Stimulated activated CD4-positive, alpha-beta T cell treated with anti-CD3 and anti-CD28 coated beads, TNF-alpha, amount 100 ng/mL, for 4 hours (primary cell): ENCODE results near the gene VIPR2.
"Not testable (repeated sequence)": the region's sequence is repeated elsewhere in the genome, so short reads cannot be mapped to it uniquely, and the experiment has no call there.

Source experiments
- DNase-seq, 3 experiments: peaks; one replicate each; pipeline ENCODE4 v3.0.0-alpha.2; 2020; ENCODE audit warnings: low read depth in 3 of 3

The VIPR2 gene

DNA sequence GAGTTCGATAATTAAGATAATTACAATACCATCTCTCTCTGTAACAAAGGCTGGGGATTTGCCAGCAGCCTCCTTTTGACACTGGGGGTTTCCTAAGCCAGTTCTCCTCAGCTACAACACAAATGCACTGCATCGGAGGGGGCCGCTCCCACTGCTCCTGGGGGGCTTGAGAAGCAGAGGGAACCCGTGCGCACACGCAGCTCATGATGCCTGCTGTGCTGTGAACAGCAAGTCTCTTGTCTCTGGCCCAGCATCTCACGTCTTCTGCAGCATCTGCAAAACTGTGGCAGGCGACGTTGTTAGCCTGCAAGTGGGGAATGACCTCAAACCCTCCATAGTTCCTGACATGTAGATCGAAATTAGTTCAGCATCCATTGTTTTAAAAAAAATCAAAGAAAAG, 5.5 kb downstream of the VIPR2 start:
- no peak for DNase-seq

GRCh38 chr7:159138508-159138907, 6.2 kb downstream of the VIPR2 start:
- no peak for DNase-seq

DNA sequence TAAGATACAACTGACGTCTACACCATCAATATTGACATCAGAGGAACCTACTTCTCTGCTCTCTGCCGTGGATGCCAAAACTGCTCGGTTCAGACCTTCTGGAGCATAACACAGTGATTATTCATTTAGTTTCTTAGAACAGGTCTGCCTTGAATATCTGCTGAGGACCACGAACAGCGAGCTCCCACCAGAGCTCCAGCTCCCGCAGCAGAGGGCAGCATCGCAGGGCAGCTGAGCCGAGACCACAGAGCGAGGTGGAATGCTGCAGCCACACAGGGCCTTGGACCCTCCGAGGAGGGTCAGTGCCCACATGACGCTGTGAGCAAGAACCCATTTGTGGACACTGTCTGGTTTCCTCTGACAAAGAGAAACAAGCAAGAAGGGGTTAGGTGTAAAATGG, 6.8 kb downstream of the VIPR2 start:
- DNase-seq: no peak

GRCh38 chr7:159136846-159137245, 7.8 kb downstream of the VIPR2 start:
- no peak for DNase-seq

DNA sequence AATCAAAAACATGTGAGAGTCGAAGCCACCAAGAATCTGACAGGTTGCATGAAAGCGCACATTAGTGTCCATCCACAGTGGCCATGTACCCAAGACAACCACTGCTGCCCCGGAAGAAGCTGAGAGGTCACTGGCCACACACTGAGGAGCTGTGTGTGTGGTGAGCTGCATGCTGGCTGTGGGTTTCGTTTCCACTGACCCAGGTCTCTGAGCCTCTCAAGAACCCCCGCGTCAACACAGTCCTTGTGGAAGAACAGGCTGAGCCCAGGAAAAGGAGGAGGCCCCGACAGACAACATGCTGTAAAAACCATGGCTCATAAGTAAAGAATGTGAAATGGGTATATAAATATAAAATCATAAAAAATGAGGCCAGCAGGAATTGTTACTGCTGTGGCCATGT, 8.2 kb downstream of the VIPR2 start:
- DNase-seq: no peak

DNA sequence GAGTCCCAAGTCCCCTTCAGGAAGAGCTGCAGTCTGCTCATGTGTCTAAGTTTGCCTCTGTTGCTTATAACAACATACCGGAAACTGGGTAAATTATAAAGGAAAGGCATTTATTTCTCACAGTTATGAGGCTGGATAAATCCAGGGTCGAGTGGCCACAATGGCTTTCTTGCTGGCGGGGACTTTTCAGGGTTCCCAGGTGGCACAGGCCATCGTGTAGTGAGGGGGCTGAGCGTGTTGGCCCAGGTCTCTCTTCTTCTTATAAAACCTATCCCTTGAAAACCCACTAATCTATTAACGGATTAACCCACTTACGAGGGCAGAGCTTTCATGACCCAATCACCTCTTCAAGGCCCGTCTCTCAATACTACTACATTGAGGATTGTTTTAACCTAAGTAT, 8.7 kb downstream of the VIPR2 start:
- no peak for DNase-seq

GRCh38 chr7:159132670-159133443, 11.8 kb downstream of the VIPR2 start:
- not testable (repeated sequence) for DNase-seq

DNA sequence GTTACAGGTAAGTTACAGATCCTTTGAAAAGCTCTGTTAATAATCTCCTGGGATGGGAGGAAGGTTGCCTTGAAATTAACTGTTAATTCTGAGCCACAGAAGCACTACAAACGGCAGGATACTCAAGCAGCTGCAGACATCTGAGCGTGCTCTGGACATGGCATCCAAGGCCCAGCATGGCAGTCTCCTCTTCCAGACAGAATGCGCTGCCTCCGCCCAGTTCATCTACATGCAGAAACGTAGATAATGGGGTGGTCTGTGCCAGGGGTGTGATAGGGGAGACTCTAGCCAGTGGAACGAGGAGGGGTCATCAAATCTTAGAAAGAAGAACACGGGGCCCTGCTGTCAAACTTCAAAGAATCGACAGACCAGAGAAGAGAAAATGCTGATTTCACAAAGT, 13.8 kb downstream of the VIPR2 start:
- DNase-seq: no peak

- no peak for DNase-seq
These were observed 14.4 kb downstream of the VIPR2 start for GRCh38 chr7:159130199-159130775.

DNA sequence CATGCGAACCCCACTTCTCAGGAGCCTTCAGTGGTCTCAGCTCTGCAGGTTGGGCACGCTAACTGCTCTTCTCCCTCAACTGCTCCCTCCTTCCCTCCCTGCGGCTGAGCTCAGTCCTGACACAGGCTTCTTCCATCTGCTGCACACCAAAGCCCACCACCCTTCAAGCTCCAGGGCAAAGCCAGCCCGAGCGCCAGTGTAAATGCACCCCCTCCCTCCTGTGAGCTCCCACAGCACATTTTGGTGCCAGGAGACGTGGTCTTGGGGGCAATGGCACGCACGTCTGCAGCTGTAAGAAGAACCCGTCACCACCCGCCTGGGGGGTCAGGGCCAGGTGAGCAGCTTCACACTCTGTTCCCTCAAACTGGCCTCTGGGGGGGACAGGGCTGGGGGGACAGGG, 15.9 kb downstream of the VIPR2 start:
- DNase-seq: no peak

DNA sequence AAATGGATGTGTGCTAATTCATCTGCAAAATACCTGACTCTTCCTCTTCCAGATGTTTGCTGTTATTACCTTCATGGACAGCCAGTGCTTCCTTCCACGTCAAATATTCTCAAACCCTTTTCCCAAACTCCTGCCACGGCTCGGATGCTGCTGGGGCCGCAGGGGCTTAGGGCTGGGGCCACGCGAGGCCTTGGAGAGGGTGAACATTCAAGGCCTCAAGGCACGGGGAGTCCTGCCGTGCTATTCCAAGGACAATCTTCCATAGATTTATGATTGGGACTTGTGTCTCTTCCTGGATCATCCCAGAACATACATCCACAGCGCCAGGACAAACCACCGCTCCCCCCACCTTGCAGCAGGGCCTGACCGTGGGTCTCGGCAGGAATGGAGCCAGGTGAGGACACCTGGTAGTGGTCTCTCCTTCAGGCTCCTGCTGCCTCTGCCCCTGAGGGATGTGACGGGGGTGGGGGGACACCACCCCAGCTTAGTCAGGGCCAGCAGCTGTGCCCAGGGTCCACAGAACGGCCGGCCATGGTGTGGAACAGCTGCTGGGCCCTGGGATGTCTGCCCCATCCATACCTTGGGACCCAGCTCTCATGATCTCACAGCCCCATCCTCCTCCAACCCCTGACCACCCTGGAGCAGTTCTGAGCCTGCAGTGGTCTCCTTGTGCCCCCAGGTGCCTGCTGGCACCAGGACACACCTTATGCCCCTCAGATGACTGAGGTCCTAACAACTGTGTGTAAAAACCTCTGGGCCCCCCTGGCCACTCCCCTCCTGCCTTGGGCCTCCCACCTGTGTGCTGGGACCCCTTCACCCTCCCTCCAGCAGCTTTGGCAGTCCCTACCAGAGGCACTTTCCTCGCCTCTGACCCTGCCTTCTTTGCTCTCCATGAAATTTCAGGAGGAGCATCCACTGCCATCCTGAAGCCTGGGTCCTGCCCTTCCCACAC, 16.7 kb downstream of the VIPR2 start:
- no peak for DNase-seq

- no peak for DNase-seq
These were observed 18.1 kb downstream of the VIPR2 start for GRCh38 chr7:159126311-159127260.

DNA sequence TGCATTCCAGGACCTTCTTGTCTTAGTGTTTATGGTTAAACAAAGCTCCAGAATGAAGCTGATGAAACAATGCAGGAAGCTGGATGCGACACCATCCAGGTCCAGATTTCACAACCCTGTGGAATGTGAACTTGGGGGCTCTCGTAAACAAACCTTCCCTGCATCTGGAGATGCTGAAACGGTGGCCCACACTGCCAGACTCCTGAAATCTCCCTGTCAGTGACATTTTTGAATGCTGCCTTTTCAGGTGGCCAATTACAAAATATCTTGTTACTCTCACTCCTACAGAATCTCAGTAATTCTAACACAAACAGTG, 18.8 kb downstream of the VIPR2 start:
- no peak for DNase-seq

GRCh38 chr7:159125104-159125954, 19.3 kb downstream of the VIPR2 start:
- no peak for DNase-seq

DNA sequence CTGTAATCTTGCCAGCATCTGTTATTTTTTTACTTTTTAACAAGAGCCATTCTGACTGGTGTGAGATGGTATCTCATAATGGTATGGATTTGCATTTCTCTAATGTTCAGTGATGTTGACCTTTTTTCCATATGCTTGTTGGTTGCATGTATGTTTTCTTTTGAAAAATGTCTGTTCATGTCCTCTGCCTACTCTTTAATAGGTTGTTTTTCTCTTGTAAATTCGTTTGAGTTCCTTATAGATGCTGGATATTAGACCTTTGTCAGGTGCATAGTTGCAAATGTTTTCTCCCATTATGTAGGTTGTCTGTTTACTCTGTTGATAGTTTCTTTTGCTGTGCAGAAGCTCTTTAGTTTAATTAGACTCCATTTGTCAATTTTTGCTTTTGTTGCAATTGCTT, 20.9 kb downstream of the VIPR2 start:
- not testable (repeated sequence) for DNase-seq

- not testable (repeated sequence) for DNase-seq
These were observed 21.4 kb downstream of the VIPR2 start for GRCh38 chr7:159123294-159123693.

GRCh38 chr7:159122276-159122675, 22.4 kb downstream of the VIPR2 start:
- DNase-seq: no peak

GRCh38 chr7:159121476-159121875, 23.2 kb downstream of the VIPR2 start:
- DNase-seq: no peak

DNA sequence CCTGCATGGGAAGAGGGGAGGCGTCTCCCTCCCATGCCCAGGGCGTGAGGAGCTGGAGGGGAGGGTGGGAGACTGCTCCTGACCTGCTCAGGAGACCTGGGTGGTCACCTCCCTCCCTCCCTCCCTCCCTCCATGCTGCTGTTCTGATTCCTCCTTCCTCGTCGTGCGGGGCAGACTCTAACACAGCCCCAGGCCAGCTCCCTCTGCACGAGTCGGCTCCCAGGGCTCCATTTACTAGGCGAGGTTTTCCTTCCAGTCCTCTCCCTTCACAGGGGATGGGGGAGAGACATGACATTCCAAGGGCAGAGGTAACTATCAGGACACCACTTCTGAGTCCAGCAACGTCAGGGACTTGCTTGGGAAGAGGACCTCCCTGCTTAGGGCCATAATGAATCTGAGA, 23.6 kb downstream of the VIPR2 start:
- DNase-seq: no peak

DNA sequence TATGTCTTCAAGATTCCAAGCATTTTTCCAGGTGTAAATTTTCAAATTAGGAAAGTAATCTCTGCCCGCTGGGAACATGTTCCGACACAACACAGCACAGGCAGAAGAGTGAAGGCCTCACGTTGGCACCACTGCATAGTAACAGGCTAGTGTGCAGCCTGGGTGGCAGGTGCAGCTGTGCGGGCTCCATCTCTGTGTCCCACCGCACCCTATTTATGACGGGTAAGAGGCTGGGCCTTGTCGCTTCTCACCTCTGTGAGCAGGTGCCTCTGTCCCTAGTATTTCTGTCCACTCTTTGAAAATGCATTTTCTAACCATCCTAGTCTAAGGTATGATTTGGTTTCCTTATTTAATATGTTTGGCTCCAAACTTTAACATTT, 24.1 kb downstream of the VIPR2 start:
- no peak for DNase-seq
